Glomerular visceral epithelial cell (primary cell): ENCODE data around the gene LATS2.

Experiments
- DNase-seq: peaks from one replicate; pipeline ENCODE4 v3.0.0-alpha.2; 2016; ENCODE audit errors: extremely low spot score

The LATS2 gene

DNA sequence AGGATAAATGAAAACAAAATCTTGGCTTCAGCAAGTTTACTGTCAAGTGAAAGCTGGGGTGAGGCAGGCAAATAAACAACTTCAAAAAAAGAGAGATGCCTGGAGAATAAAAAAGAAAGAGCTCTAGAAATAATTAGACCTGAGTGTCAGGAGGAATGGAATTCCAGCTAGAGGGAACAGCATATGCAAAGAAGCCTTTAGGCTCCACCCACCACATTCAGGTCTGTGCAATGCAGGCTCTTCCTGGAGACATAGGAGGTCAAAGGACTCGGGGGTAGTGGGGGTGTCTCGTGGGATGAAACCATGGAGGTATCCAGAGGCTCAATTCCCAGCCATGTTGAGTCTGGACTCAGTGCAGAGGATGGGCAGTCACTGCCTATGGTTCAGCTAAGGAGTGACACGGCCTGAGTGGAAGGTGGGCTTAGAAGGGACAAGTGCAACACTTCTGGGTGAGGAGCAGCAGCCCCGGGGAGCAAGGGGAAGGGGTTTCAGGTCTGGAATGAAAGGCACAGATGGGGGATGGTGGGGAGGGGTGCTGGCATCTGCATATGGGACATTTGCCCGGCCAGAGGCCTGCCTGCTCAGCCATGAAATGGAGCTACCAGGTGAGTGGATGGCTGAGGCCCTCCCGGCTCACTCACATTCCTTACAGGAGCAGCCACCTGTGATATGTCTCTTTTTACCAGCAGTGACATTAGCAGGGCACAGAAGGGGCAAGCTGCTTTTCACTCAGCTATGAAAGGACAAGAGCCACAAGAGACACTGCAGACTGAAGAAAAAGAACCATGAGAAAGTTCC is 12.3 kb downstream of the LATS2 start:
- DNase-seq = no peak

DNA sequence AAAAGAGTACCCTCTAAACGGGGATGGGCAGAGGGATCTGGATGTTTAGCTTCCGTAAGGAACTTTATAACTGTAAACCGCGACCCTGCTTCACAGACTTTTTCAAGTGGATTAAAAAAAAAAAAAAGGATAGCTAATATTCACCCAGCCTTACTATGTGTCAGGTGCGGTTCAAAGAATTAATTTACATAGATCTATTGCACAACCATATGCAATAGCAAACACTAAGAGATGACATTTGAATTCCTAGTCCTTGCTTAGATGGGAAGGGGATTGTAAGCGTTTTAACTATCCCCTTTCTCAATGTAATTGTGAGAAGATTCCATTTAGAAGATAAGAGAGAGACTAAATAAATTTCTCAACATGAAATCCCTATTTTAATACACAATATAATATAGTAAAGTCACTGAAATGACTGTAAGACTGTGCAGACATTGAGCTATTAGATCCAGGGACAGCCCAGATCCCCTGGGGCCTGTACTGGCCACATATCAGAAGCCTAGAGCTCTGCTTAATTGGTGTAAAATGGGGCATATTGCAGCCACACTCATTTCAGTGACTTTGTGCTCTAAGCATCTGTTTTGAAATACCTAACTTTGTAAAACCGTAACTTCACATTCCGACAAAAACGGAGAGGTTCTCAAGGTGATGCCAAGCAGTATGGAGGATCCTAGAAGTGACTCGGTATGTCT is 13.6 kb downstream of the LATS2 start:
- no peak for DNase-seq

DNA sequence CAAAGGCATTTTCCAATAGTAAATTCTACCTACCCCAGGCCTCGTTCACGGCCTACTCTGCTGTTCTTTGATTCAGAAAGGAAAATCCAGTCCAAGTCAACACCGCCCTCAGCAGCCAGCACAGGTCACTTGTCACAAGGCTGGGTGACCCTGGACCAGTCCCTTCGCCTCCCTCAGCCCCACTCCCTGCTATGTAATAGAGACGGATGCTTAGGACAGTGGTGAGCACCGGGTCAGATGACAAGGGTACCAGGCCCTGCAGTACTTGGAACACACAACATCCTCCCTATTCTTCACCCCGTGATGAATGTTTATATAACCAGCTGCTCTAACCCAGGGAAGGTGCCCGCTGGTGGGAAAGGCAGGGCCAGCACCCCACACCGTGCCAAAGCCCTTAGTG is 14.3 kb downstream of the LATS2 start:
- no peak for DNase-seq

DNA sequence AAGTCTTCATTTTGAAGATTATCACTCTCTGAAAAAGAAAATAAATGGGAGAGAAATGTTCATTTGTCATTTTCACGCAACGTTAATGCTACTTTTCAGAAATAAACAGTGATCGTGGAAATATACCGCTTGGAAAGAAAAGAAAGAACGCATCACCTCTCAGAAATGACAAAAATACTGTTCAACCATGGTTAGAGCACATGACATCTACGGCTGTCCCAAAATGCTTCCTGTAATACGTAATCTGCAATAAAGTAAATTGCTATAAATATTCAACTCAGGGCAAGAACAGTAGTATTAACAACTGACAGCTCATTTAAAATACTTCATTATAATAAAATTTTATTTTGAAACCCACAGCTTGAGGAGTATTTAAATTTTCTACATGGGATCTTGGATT is 15.2 kb downstream of the LATS2 start:
- DNase-seq = no peak

DNA sequence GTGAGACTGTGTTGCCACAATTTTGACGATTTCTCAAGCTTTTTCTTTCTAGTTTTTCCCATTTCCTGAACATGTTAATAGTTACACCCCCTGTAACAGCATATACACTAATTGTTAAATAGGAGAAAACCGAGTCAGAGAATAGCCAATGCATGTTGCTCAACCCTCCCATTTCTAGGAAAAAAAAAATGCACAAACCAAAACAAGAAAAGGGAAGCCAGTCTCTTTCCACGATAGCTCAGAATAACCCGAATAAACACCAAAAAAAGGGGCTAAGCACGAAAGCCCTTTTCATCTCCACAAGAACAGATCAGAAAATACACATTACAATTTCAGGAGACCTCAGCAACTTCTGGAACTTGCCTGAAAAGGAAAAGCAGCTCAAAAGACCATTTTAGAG is 16.3 kb downstream of the LATS2 start:
- no peak for DNase-seq

DNA sequence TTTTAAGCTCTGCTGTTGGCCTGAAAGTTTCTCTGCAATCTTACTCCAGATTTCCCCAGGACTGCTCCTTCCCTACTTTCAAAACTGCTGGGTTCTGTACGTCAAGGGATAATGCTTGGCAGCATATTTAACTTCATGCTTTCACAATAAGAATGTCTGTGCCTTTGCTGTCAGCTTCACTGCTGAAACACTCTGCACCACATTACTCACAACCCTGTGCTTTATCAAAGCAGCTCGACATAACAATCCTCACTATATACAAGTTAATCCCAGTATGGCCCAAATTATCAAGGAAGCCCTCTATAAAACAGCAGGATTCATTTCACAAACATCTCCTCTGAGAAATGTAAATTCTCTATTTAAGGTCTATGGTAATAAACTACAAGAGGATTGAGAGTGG is 17.5 kb downstream of the LATS2 start:
- no peak for DNase-seq

DNA sequence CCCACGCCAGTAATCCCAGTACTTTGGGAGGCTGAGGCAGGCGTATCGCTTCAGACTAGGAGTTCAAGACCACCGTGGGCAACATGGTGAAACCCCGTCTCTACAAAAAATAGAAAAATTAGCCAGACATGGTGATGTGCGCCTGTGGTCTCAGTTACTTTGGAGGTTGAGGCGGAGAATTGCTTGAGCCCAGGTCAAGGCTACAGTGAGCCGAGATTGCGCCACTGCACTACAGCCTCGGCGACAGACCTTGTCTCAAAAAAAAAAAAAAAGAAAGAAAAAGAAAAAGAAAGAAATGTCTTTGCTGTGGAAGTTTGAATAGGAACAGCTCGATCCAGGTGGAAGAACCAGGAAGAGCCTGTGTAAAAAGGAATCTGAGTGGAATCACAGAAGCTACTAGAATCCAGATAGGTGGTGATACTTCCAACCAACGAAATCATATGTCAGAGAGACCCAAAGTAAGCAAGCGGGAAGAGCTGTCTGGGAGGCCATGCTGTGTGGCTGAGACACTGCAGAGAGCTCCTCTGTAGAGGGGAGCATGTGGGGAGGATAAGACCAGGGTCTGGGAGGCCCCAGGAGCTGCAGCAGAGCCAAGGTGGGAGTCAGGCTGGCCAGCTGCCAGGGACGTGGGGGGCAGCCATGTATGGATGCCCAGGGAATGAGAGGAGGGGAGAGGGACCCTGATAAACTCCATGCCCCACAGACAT is 21.1 kb downstream of the LATS2 start:
- DNase-seq = no peak

DNA sequence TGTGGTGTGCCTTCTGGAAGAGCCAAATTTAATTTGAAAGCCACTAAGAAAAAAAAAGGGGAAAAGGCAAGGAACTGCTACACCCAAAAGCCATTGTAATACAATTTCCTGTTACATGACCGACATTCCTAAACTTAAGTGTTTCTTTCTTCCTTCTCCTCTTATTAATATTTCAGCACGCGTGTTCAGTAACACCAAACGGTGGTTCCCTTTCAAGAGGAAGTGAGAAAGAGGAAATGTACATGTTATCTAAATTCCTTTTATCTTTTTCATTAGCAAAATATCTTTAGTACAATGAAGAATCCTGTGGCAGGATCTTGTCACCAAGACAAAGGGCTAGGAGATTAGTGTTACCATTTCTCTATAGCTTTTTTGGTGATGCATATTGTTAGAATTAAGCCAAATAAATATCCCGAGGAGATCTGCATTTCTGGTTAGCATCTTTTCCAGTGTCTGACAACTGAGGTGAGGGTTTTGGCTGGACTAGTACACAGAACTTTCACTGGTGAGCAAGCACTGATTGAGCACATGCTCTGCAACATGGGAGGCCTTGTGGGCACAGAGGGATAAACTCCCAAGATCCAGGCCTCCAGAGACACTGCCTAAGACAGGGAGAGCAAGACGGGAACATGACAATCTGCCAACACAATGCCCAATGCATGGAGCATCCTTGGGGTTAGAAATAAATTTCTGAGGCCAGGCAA is 22.1 kb downstream of the LATS2 start:
- no peak for DNase-seq

DNA sequence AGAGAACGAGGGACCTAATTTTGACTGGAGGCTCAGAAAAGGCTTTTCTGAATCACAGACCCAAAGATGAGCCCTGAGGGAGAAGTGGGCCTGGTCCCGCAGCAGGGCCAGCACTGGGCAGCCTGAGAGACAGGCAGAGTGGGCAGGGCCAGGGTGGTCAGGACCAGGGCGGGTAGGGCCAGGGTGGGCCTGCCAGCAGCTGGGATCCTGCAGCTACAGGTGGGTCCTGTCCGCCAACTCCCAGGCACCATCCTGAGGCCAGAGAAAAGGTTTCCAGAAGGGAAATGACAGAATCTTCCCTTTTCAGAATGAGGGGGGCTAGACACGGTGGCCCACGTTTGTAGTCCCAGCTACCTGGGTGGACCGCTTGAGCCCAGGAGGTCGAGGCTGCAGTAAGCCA is 23.7 kb downstream of the LATS2 start:
- no peak for DNase-seq

DNA sequence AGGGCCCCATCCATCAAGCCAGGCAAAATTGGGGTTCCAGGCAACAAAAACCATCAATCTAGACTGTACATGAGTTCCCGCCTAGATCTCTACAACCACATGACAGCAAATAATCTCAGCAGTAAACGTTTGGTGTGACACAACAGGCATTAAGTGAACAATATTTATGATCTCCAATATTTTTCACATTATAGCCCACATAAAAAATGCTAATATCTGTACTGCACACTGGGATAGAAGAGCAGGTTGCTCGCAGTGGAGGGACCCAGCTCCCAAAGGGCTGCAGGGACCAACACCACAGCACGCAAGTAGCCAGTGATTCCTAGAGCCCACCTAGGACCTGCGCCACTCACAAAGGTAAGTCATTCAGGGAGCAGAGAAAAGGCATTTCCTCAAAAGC is 25.9 kb downstream of the LATS2 start:
- DNase-seq = no peak

DNA sequence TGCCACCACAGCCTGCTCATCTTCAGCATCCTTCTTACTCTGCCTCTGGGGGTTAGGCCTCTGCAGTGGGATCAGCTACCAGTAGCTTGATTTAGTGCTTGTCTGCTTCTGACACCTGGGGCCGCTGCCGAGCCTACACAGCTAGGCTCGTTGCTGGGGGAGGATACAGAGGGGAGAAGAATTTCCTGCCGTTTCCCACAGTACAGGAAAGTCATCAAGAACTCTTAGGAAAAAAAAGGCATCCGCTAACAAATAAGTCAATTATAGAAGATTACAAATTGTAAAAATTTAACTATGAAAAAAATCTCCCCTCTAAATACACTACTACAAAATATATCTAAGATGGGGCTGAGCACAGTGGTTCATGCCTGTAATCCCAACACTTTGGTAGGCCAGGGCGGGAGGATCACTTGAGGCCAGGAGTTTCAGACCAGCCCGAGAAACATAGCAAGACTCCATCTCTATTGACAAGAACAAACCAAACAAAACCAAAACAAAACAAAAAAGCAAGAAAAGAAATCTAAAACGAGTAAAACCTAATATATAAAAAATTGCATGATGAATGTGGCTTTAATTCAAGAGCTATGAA is 26.7 kb downstream of the LATS2 start:
- peak; percentile 65 for DNase-seq

DNA sequence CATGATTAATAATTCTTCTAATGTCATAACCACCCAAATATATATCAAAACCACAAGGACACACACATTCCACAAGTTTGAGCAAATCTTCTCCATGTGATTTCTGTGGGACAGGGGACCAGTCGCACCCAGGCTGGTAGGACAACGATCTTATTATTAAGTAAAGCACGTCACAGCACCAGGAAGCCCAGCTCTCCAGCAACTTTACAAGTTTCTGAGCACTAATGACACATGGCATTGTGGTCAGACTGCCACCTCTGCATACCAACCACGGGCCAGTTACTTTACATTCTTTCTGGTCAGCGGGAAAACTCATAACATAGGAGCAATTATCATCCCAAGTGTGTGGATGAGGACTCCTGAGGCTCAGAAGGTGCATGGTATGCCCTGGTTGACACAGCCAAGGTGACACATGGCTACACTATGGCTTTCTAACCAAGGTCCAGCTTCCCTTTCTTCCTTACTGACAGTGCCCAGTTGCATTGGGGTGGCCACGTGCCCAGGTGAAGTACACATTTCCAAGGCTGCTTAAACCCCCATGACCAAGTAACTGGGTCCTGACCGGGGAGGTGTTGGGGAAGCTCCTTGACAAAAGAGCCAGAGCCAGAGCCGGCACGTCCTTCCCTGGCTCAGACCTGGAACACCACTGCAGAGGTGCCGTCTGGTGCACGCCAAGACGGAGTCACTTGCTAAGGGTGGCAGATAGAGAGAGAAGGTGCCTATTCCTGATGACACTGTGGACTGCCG is 27.4 kb downstream of the LATS2 start:
- peak; percentile 92 for DNase-seq

DNA sequence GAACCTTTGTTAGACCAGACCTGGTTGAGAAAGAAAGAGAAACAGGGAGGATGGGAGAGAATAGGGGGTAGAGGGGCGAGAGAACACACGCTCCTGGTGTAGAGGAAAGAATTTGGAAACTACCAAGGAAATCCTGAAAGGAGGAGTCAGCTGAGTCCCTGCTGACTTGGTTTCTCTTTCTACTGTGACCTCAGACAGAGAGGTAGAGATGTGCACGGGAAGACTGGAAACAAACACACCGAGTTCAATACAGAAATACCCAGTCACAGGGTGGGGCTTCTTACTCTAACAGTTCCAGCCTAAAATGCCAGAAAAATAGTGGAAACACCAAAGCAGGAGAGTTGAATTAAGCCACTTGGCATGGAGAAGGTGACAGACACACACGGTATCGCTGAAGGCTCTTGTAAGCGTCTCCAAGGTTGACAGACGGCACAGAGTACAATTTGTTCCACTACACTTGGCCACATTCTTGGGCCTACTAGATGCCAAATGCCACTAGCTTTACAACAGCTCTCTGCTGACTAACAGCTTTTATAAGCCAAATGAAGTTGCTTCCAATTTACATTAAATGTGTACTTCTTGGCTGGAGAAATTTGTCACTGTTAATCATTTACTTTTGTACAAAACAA is 28.1 kb downstream of the LATS2 start:
- no peak for DNase-seq

DNA sequence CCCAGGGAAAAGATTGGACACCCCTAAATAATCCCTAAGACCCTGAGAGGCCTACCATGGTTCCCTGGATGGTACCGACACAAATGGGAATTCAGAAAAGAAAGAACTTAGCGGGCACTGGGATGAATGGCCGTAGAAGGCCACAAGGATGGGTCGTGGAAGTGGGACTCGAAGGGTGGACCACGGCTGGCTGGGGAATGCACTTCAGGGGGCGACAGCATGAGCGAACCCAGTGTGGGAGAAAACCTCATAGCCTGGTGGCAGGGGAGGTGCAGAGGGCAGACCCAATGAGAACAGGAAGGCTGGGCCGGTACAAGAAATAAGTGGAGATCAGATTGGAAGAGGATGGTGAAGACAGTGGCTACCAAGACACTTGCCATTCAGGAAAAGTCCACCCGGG is 28.7 kb downstream of the LATS2 start:
- DNase-seq = no peak

DNA sequence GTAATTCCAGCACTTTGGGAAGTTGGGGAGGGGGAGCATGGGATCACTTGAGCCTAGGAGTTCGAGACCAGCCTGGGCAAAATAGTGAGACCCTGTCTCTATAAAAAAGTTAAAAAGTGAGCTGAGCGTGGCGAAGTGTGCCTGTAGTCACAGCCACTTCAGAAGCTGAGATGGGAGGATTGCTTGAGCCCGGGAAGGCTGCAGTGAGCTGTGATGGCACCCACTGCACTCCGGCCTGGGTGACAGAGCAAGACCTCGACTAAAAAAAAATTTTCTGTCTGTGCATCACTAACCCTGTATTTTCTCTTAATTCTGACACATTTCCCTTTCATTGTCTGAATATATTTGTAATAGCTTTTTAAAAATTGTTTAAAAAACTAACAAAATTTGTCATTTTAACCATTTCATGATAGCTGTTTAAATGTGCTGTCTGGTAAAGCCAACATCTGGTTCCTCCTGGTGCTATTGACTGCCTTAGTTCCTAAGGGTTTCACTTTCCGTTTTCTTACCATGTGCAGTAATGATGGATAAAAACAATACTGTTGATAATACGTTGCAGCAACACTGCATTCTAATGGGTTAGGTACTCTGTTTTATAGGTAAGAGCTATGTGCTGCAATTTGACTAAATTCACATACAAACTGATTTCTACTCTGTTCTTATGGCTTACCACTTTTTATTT is 29.7 kb downstream of the LATS2 start:
- DNase-seq = no peak

DNA sequence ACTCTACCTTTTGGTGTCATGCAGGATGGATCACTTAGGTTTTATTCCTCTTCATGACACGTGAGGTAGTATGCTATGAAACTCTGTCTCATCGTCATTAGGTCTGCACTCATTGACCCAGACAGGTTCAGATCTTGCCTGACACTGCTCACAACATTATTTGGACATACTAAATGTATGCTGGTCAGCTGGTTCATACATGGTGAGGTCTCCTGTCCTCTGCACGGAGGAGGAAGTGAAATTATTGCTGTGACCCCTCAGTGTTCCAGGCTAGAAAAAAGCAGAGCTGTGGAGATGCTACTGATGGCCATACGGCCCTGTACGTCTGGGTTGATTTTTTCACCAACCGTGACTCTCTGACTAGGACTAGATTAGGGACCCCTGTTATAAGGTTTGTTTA is 35.8 kb downstream of the LATS2 start:
- no peak for DNase-seq

DNA sequence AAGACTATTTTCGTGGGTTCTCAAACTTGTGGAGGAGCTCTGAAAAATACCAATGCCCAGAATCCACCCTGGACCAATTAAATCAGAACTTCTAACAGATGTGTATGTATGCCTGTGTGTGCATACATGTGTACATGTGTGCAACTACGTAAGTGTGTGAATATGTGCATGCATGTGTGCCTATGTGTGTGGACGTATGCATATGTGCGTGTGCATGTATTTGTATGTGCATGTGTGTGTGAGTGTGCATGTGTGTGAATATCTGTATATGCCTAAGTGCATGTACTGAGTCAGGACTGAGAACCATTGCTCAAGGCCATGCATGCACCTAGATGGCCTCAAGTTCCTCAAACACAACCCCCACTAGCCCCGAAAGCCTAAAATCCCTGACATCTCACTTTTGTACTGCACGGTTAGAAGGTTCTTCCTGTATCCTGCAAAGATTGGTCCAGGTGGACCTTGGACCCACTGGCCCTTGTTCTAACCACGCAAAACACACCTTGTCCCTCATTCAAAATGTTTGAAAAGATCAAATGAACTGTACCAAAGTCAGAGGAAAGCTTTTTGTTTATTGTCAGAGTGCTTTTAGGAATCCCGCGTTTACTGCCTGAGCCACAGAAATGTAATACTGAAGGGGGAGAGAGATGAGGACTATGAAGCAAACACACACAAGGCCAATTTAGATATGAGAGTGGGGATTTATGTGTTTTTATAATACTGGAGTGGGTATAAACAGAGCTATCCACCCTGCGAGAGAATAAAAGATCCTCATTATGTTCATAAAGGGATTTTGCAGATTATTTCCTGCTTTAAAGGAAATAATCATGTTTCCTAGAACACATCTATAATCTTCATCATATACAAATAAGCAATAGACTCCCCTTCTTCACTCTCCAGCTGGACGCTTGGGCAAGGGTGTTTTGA is 39.1 kb downstream of the LATS2 start:
- DNase-seq = no peak

DNA sequence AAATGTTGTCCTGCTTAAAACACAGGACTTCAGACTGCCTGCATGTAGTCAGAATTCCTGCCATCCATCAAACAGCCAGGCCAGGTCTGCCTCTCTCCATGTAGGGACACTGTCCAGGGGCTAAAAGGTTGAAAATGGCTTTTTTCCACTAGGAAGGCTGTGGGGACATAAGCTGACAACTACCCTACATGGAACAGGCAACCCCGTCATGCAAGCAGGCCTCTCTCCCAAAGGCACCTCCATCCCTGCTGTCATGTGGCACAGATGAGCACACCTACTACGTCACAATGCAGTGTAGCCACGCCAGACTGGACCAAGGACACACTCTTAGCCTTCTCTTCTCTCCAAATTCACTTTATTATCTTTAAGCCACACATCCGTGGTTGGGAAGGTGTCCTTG is 40.8 kb downstream of the LATS2 start:
- DNase-seq = no peak

DNA sequence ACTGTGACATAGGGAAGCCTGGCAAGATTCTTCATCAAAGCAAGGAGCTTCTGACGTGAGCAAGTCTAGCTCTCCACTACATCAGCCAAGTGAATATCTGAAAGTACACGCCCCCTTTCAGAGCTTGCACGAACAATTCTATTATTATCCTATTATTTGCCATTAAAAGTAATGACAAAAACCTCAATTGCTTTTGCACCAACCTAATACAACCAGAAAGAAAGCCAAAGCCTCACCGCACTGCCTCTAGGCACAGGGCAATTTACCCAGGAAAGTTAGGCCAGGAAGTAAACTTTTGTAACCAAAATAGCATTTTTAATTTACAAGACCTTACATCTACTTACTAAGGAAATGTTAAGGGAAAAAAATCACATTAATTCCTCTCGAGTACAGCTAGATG is 41.2 kb downstream of the LATS2 start:
- no peak for DNase-seq
